ENCODE measurements around the gene CBX1. TPM values are rescaled to one million over a fixed set of nuclear protein-coding genes. Genes with fewer than 3 reads are reported as not detected.

CBX1 gene
- total RNA-seq, 4 donors from 2014 or later, result 21.0 to 46.7 (median 24.7) TPM

DNA sequence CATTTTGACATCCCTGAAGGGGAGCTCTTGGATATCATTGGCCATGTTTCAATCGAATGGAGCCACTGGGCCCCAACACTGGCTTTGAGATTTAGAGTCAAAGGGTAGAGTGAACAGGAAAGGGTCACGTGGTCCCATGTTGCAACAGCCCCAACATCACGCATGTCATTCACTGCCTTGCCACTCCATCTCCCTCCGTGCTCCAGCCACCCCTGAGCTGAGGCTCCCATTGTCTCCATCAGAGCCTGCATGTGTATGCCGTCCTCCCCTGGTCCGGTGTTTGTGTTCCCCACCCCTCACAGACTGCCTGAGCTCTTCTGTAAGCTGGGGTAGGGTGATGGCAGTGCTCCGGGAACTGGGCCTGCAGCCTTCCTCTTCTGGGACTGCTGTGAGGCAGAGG is 41.0 kb downstream of the CBX1 start:
- peak overlapping the region in 1 of 4 donors; percentile 28 for H3K27ac ChIP-seq
- H3K36me3 ChIP-seq, result peaks cover 44 to 97% (median 63%) of the 10 kb centered on the region in 3 donors
- H3K27me3 ChIP-seq, result no peaks in the 10 kb centered on the region
- no peak overlapping the region for H3K4me3 ChIP-seq
- DNase-seq, result no peak
- 77 to 80% methylated on average over 4 to 6 of the region's 7 CpGs for WGBS, 2 donors
- no peak for TF ChIP-seq POLR2A (IDR thresholded peaks at IDR 0.05)
- TF ChIP-seq, protein P1, sequence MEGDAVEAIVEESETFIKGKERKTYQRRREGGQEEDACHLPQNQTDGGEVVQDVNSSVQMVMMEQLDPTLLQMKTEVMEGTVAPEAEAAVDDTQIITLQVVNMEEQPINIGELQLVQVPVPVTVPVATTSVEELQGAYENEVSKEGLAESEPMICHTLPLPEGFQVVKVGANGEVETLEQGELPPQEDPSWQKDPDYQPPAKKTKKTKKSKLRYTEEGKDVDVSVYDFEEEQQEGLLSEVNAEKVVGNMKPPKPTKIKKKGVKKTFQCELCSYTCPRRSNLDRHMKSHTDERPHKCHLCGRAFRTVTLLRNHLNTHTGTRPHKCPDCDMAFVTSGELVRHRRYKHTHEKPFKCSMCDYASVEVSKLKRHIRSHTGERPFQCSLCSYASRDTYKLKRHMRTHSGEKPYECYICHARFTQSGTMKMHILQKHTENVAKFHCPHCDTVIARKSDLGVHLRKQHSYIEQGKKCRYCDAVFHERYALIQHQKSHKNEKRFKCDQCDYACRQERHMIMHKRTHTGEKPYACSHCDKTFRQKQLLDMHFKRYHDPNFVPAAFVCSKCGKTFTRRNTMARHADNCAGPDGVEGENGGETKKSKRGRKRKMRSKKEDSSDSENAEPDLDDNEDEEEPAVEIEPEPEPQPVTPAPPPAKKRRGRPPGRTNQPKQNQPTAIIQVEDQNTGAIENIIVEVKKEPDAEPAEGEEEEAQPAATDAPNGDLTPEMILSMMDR (IDR thresholded peaks at IDR 0.05), result no peak
- intact Hi-C loops (cut with DNase I), result no loop called here
- peaks cover 8 to 52% (median 8%) of the 10 kb centered on the region in 3 donors for H3K4me1 ChIP-seq
- H3K9me3 ChIP-seq, result no peaks in the 10 kb centered on the region

DNA sequence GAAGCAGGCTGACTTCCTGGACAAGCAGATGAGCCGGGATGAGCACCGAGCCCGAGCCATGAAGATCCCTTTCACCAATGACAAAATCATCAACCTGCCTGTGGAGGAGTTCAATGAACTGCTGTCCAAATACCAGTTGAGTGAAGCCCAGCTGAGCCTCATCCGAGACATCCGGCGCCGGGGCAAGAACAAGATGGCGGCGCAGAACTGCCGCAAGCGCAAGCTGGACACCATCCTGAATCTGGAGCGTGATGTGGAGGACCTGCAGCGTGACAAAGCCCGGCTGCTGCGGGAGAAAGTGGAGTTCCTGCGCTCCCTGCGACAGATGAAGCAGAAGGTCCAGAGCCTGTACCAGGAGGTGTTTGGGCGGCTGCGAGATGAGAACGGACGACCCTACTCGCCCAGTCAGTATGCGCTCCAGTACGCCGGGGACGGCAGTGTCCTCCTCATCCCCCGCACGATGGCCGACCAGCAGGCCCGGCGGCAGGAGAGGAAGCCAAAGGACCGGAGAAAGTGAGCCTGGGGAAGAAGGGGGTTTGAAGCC is 42.1 kb downstream of the CBX1 start:
- Histone ChIP-seq H3K27me3 (no peaks in the 10 kb centered on the region), H3K27ac (peak overlapping the region in 1 of 4 donors; percentile 4), H3K9me3 (no peaks in the 10 kb centered on the region), H3K4me3 (no peak overlapping the region), H3K36me3 (peaks cover 44 to 99% (median 63%) of the 10 kb centered on the region in 3 donors), H3K4me1 (peaks cover 16 to 52% (median 18%) of the 10 kb centered on the region in 3 donors)
- DNase-seq, result no peak
- intact Hi-C loops (cut with DNase I), result no loop called here
- WGBS, 2 donors, result 88 to 92% methylated on average over 15 to 26 of the region's 32 CpGs
- TF ChIP-seq POLR2A (IDR thresholded peaks at IDR 0.05), result no peak
- TF ChIP-seq, protein P1 (IDR thresholded peaks at IDR 0.05), result no peak

DNA sequence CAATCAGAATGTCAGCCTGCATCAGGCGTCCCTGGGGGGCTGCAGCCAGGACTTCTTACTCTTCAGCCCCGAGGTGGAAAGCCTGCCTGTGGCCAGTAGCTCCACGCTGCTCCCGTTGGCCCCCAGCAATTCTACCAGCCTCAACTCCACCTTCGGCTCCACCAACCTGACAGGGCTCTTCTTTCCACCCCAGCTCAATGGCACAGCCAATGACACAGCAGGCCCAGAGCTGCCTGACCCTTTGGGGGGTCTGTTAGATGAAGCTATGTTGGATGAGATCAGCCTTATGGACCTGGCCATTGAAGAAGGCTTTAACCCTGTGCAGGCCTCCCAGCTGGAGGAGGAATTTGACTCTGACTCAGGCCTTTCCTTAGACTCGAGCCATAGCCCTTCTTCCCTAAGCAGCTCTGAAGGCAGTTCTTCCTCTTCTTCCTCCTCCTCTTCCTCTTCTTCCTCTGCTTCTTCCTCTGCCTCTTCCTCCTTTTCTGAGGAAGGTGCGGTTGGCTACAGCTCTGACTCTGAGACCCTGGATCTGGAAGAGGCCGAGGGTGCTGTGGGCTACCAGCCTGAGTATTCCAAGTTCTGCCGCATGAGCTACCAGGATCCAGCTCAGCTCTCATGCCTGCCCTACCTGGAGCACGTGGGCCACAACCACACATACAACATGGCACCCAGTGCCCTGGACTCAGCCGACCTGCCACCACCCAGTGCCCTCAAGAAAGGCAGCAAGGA is 42.7 kb downstream of the CBX1 start:
- no peaks in the 10 kb centered on the region for H3K9me3 ChIP-seq
- 85 to 88% methylated on average over 6 to 7 of the region's 11 CpGs for WGBS, 2 donors
- peaks cover 44 to 97% (median 63%) of the 10 kb centered on the region in 3 donors for H3K36me3 ChIP-seq
- intact Hi-C loops (cut with DNase I), result no loop called here
- H3K4me1 ChIP-seq, result peaks cover 22 to 53% (median 25%) of the 10 kb centered on the region in 3 donors
- TF ChIP-seq, protein P1 (IDR thresholded peaks at IDR 0.05), result no peak
- no peak for TF ChIP-seq POLR2A (IDR thresholded peaks at IDR 0.05)
- no peak overlapping the region for H3K27ac ChIP-seq
- H3K4me3 ChIP-seq, result no peak overlapping the region
- no peak for DNase-seq
- H3K27me3 ChIP-seq, result no peaks in the 10 kb centered on the region

DNA sequence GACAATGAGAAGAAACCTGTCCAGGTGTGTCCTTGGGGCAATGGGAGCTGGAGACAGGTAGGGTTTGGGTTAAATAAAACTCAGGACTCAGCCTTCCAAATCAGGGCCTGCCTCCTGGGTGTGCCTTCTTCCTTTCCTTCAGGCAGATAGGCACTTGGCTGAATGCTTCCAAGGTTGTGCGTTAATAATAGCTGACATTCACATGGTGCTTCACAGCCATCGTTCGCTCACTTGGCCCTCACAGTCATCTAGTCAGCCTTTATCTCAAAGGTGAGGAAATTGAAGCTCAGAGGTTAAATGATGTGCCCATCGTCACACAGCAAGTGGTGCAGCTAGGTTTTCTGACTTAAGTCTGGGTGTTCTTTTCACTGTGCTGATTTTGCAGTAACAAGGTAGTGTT is 43.7 kb downstream of the CBX1 start:
- Histone ChIP-seq H3K9me3 (no peaks in the 10 kb centered on the region), H3K27ac (no peak overlapping the region), H3K4me3 (no peak overlapping the region), H3K36me3 (peaks cover 44 to 97% (median 57%) of the 10 kb centered on the region in 3 donors), H3K4me1 (peaks cover 31 to 63% (median 34%) of the 10 kb centered on the region in 3 donors), H3K27me3 (no peaks in the 10 kb centered on the region)
- WGBS, 2 donors, result 65 to 73% methylated on average over 4 of the region's 4 CpGs
- intact Hi-C loops (cut with DNase I), result no loop called here
- no peak for DNase-seq
- TF ChIP-seq, protein P1 (IDR thresholded peaks at IDR 0.05), result no peak
- TF ChIP-seq POLR2A (IDR thresholded peaks at IDR 0.05), result no peak

DNA sequence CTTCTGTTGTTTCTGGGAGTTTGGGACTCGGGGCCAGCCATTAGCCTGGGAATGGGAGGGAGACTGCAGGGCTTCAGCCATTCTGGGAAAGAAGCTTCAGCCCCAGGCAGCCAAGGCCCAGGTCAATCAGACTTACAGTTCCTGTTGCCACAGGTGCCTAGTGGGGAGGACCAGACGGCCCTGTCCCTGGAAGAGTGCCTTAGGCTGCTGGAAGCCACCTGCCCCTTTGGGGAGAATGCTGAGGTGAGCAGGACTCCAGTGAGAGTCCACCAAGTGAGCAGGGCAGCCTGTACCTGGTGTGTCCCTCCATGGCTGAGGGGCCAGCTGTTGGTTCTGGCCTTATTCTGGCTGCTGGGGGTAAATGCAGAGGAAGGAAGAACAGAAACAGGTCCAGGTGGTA is 44.4 kb downstream of the CBX1 start:
- 72% methylated on average over 2 of the region's 2 CpGs; no CpG with 5 or more reads in 1 of the 2 donors for WGBS, 2 donors
- H3K9me3 ChIP-seq, result no peaks in the 10 kb centered on the region
- intact Hi-C loops (cut with DNase I), result no loop called here
- H3K4me3 ChIP-seq, result no peak overlapping the region
- no peaks in the 10 kb centered on the region for H3K27me3 ChIP-seq
- no peak for TF ChIP-seq POLR2A (IDR thresholded peaks at IDR 0.05)
- TF ChIP-seq, protein P1 (IDR thresholded peaks at IDR 0.05), result no peak
- no peak for DNase-seq
- no peak overlapping the region for H3K27ac ChIP-seq
- H3K36me3 ChIP-seq, result peaks cover 39 to 97% (median 50%) of the 10 kb centered on the region in 3 donors
- peaks cover 39 to 70% (median 41%) of the 10 kb centered on the region in 3 donors for H3K4me1 ChIP-seq

Measured in esophagus squamous epithelium (tissue), 5 donors.